ENCODE data around the gene MRM2.

The MRM2 gene

GRCh38 chr7:2264158-2264557 is 22.2 kb upstream of the MRM2 start:
- DNase-seq, result no peak

DNA sequence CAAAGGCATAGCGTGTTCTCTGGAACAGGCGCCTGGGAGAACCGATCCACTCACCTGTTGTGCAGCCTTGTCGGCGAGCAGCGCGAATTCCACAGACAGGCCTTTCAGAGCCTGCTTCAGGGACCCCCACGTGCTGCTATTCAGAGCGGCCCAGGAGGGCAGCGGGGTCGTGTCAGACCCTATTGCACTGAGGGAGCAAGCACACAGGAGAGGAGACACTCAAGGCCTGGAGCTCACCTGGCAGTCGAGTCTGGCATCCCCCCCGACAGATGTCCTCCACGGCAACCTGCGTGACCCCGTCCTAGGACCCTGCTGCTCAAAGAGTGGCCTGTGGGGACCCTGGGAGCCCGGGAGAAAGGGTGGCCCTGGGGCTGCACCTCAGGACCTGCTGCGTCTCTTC is 21.2 kb upstream of the MRM2 start:
- no peak for DNase-seq

DNA sequence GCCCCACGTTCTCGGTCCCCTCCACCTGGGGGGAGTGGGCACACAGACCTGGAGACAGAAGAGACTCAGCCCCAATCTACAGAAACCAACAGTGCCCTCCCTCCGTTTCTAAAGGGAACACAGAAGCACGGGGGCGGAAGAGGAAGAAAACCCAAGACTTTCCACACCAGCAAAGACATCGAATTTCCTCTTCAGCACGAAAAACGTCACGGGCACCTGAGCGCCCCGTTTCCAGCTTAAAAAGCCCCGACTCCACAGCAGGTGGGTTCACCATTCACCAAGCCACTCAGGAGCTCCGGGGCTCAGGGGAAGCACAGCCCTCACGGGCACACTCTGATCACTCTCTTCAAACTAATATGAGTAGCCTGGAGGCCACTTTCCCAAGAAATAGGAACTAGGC is 19.6 kb upstream of the MRM2 start:
- DNase-seq, result no peak

DNA sequence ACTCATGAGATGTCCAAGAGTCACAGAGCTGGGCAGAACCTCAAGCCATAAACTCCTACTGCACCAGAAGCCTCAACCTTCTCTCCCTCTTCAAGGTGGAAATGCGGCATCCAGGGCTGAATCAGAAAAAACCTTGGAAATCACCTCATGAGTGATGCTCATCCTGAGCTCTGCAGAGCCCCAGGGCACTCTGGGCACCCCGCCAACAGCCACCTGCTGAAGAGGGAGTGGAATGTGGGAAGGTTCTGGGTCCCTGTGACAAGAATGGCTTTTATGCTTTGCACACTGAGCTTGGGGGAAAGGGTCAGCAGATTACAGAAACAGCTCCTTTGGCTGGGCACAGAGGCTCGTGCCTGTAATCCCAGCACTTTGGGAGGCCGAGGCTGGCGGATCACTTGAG is 18.8 kb upstream of the MRM2 start:
- no peak for DNase-seq

- DNase-seq, result no peak
These were observed 17.5 kb upstream of the MRM2 start for GRCh38 chr7:2259480-2259879.

DNA sequence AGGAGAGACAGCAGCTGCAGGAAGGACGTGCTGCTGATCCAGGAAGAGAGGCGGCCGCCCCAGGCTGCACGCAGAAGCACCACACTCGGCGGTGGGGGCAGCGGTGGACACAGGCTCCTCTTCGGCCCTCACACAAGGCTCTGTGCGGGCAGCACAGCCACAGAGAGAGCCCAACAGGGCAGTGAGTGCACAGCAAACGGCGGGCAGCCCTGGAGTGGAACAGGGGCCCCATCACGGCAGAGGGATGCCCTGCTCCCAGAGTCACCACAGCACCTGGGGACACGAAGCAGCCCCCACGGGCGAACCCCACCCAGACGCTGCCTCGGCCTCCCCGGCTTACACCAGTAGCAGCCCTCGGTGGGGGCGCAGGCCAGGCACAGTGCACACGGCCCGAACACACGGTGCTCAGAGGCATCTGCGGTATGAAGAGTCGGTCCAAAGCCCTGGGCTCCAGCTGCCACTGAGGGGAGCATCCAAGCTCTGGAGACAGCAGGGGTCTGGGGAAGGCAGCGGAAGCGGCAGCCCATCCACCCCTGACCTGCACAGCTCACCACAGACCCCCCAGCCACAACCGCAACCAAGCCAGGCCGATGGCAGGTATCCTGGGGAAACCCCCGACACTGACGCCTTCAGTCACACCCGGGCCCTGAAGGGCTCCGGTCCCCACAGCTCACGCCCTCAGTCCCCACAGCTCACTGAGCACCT is 16.8 kb upstream of the MRM2 start:
- no peak for DNase-seq

DNA sequence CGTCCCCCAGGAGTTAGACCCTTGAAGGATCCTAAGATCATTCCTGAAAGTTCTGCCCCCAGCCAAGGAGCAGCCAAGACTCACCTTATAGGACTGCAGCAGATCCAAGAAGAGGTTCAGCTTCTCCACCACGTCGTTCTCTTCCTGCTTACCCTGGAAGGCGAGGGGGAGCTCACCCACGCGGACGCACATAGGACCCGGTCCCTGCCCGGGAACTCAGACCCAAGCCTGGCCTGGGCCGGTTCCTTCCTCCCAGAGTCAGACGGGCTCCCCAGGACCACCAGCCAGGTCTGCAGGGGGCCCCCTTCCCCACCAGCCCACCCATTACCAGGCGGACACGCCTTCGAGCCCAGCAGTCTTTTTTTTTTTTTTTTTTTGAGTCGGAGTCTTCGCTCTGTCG is 15.6 kb upstream of the MRM2 start:
- no peak for DNase-seq

- no peak for DNase-seq
These were observed 15.1 kb upstream of the MRM2 start for GRCh38 chr7:2257046-2257551.

- DNase-seq, result no peak
These were observed 14.5 kb upstream of the MRM2 start for GRCh38 chr7:2256306-2257045.

DNA sequence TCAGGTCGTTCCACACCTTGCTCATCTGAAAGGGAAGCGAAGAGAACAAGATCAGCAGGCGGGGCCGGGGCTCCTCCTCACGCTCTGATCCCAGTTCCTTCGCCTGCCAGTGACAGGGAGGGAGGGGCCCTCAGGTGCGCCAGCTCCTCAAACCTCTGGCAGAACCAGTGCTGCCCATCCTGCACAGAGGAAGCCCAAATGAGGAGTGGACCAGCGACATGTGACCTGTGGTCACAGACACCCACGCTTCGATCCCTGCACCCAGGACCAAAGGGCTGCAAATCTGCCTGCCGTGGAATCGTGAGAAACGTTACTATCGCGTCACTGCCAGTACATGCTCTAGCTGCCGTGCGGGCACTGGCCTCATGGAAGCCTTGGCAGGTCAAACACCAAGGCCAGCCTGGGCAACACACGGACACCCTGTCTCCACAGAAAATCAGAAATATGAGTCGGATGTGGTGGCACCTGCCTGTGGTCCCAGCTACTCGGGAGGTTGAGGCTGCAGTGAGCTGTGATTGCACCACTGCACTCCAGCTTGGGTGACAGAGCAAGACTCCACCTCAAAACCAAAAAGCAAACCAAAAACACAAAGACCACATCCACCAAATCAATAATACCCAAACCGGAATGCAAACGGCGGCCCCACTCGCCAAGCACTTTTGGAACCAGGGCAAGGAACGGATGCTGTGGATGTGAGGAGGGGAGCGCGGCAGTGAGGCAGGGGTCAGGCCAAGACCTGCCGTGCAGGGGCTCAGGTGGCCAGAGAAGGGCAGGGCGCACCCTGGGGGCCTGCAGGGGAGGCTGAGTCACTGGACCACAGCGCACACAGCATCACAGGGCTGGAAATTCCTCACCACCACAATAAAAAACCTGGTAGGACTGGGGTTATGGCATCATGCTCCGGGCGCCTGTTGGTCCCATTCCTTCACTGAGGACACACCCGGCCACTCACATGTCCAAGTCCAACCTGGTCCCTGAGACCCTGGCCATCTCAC is 13.4 kb upstream of the MRM2 start:
- DNase-seq, result no peak

DNA sequence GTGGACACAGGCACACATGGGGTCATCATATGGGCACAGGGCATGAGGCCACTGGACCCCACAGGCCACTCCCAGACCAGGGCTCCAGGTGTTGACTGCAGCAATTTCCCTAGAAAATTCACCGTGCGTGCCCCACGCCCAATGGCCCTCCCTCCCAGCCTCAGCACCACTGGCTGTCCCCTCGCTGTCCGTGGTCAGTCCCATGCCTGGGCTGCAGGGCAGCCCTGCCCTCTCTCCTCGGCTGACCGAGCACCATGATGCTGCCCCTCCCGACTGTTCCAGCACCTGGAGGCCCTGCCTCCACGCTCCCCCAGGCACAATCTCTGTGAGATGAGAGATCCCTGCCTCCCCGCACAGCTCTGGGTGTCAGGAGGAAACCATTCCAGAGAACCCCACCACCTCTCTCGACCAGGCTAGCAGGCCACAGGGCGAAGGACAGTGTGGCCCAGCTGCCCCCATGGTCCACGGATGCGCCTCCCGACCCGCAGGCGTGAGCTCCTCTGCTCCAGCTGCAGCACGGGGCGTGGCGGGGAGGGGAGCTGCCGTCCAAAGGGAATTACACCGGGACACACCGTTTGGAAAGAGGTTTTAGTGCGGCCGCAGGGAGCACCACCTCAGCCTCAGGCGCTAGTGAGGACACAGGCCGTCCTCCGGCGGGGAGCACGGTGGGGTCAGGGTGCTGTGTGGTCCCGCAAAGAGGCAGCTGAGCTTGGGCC is 12.6 kb upstream of the MRM2 start:
- DNase-seq, result no peak

GRCh38 chr7:2253525-2254244 is 11.7 kb upstream of the MRM2 start:
- no peak for DNase-seq

DNA sequence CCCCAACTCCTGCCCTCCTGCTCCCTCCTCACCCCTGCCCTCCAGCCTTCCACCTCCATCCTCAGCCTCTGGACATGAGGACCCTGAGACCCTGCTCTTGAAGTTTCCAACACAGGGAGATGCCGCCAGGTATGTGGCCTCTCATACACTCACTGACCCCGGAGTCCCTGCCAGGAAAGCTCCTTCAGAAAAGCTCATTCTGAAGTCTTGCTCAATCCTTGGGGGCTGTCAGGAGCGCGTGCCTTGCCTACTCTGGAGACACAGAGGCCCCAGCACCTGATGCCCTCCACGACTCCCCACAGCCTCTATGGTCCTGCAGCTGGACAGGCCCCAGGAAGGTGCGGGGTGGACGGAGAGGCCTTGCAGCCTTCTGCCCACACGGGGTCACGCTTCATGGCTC is 11.0 kb upstream of the MRM2 start:
- DNase-seq, result no peak

- DNase-seq, result no peak
These were observed 10.1 kb upstream of the MRM2 start for GRCh38 chr7:2251841-2252771.

DNA sequence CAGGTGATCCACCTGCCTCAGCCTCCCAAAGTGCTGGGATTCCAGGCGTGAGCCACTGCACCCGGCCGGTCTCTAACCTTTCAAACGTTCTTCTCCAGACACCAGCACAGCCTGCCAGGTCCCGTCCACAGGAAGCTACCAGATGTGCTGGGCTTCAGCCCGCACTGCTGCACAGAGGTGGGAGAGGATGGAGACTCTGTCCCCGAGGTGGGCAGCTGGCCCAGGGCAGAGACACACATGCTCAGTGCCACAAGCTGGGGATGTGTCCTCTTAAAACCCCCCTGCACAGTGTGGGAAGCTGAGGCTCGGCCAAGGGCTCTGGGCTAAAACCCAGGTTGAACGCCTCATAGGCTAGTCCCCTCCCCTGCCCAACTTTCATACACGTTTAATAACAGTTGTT is 9.4 kb upstream of the MRM2 start:
- no peak for DNase-seq

GRCh38 chr7:2249744-2250323 is 7.8 kb upstream of the MRM2 start:
- no peak for DNase-seq

DNA sequence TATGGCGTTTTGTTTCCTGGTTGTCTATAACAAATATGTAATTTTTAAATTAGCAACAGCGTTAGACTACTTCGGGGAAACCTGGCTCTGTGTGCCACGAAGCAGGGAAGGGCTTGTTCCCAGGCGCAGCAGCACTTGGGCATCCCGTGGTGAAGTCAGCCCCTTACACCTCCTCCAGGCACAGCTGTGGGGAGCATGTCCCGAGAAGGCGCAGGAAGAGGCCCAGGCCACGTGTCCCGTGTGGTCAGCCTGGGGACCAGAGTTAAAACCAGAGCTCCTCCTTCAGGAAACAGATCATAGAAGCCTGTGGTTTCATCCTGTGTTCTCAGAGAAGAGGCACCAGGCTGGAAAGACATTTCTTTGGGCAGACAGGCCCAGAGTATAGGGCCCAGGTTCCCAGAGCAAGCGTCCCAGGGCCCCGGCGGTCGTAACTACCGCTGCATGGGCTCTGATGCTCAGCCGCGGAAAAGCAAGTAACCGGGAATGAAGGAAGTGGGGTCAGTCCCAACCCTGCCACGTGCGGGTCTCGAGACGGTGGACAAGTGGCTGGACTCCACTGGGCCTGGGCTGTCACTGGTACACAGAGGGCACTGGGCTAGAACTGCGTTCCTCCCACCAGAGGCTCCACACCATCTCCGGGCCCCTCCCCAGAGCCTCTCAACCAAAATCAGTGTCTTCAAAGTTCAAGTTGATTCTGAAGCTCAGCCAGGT is 7.1 kb upstream of the MRM2 start:
- no peak for DNase-seq

DNA sequence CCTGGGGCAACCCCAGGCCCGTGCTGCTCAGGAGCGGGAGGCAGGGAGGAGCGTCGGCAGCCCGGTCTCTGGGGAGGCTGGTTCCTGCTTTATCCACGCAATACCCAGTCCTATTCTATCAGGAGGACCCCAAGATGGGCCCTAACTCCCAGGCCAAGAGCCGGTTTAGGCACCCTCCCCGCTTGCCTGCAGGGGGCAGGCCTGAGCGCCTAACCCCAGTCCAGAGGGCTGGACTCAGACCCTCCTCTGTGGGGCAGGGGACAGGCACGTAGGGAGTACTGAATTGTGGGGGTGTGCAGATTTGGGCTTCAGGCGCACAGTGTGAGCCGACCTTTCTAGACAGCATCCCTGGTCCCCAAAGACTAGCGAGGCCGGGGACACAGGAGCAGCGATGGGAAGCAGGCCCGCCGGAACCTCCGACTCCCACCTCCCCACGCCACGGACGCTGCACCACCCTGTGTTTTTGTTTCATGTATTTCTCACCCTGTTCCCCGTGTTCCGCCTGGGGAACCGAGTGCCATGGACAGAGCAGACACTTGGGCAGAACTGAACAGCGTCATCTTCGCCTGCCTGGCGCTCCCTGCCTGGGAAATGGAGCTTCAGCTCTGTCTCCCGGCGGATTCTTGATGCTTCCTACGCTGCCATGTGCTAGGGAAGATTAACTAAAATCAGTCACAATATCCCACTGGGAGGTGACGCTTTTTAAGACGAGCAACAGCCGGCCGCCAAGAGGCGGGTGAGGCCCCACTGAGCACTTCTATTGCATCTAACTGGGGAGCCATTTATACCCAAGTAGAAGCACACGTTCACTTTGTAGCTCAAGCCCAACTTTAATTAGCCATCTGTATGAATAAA is 5.4 kb upstream of the MRM2 start:
- no peak for DNase-seq

Measured in activated gamma-delta T cell treated with Interleukin-2 at 50 U/mL for 16 hours (primary cell).